Liver (tissue), 9 donors: ENCODE data around the gene ST6GALNAC5. TPM values are rescaled to one million over a fixed set of nuclear protein-coding genes. Genes with fewer than 3 reads are reported as not detected.

ENCODE experiments used
- DNase-seq: peaks from one replicate; pipeline ENCODE4 v3.0.0-alpha.2; 2017; ENCODE audit warnings: low spot score
- H3K27ac ChIP-seq, 2 donors: one replicate each; pipeline ENCODE4 v1.7.0; 2013; ENCODE audit warnings: inconsistent platforms in 2 of 2, low read length in 2 of 2, control low read depth in 1 of 2, low read depth in 1 of 2, mild to moderate bottlenecking in 1 of 2
- H3K27me3 ChIP-seq, 4 donors: one replicate each; pipeline versions ENCODE4 v1.6.1 to v1.7.0; 2013; ENCODE audit warnings: low read length in 3 of 4, inconsistent platforms in 1 of 4, mild to moderate bottlenecking in 1 of 4, moderate library complexity in 1 of 4; ENCODE audit not compliant: control insufficient read depth in 4 of 4, insufficient read depth in 4 of 4
- H3K36me3 ChIP-seq, 4 donors: one replicate each; pipeline versions ENCODE4 v1.6.1 to v1.7.0; 2013; ENCODE audit warnings: low read length in 3 of 4, mild to moderate bottlenecking in 3 of 4, low read depth in 1 of 4, moderate library complexity in 1 of 4; ENCODE audit not compliant: control insufficient read depth in 4 of 4, insufficient read depth in 3 of 4
- H3K4me1 ChIP-seq, 4 donors: one replicate each; pipeline versions ENCODE4 v1.6.1 to v1.7.0; 2013; ENCODE audit warnings: low read length in 3 of 4, mild to moderate bottlenecking in 3 of 4, moderate library complexity in 1 of 4; ENCODE audit not compliant: control insufficient read depth in 4 of 4, insufficient read depth in 4 of 4
- H3K4me3 ChIP-seq, 3 donors: one replicate each; pipeline versions ENCODE4 v1.6.1 to v1.7.0; 2013; ENCODE audit warnings: low read length in 3 of 3, control low read depth in 1 of 3, low read depth in 1 of 3, mild to moderate bottlenecking in 1 of 3
- H3K9ac ChIP-seq, 2 donors: one replicate each; pipeline ENCODE4 v1.7.0; 2013; ENCODE audit warnings: low read length in 2 of 2, mild to moderate bottlenecking in 2 of 2, moderate library complexity in 2 of 2, control low read depth in 1 of 2, low read depth in 1 of 2
- H3K9me3 ChIP-seq, 4 donors: one replicate each; pipeline versions ENCODE4 v1.6.1 to v1.7.0; 2013; ENCODE audit warnings: low read length in 3 of 4; ENCODE audit not compliant: control insufficient read depth in 4 of 4
- ATF3 ChIP-seq: IDR thresholded peaks from 2 replicates; pipeline ENCODE4 v1.6.1; 2016; ENCODE audit warnings: antibody characterized with exemption
- CTCF ChIP-seq: fragments of 150-350 bp; IDR thresholded peaks from 2 replicates; pipeline ENCODE4 v1.5.1; 2017; ENCODE audit warnings: improper control_type of control experiment, low read depth, low read length; ENCODE audit not compliant: missing input control
- EGR1 ChIP-seq, 2 donors: IDR thresholded peaks; 2 replicates each; pipeline ENCODE4 v1.6.1; 2016 to 2018; ENCODE audit warnings: antibody characterized with exemption in 2 of 2, low read depth in 2 of 2
- FOXA1 ChIP-seq: IDR thresholded peaks from 2 replicates; pipeline ENCODE4 v1.6.1; 2016; ENCODE audit warnings: antibody characterized with exemption
- FOXA2 ChIP-seq: IDR thresholded peaks from 2 replicates; pipeline ENCODE4 v1.6.1; 2016; ENCODE audit warnings: antibody characterized with exemption
- HNF4A ChIP-seq, 2 donors: conservative IDR thresholded peaks; 2 replicates each; pipeline ENCODE4 v1.6.1; 2016; ENCODE audit warnings: antibody characterized with exemption in 2 of 2, mild to moderate bottlenecking in 2 of 2
- HNF4G ChIP-seq: IDR thresholded peaks from 2 replicates; pipeline ENCODE4 v1.6.1; 2016; ENCODE audit warnings: antibody characterized with exemption
- JUND ChIP-seq, 2 donors: IDR thresholded peaks; 2 replicates each; pipeline ENCODE4 v1.6.1; 2016; ENCODE audit warnings: antibody characterized with exemption in 2 of 2
- MAX ChIP-seq: IDR thresholded peaks from 2 replicates; pipeline ENCODE4 v1.6.1; 2016; ENCODE audit warnings: antibody characterized with exemption
- NR2F2 ChIP-seq: IDR thresholded peaks from 2 replicates; pipeline ENCODE4 v1.6.1; 2016; ENCODE audit warnings: antibody characterized with exemption
- RAD21 ChIP-seq, 2 donors: IDR thresholded peaks; 2 replicates each; pipeline ENCODE4 v1.6.1; 2016; ENCODE audit warnings: antibody characterized with exemption in 2 of 2, mild to moderate bottlenecking in 2 of 2
- REST ChIP-seq: IDR thresholded peaks from 2 replicates; pipeline ENCODE4 v1.6.1; 2016; ENCODE audit warnings: antibody characterized with exemption, mild to moderate bottlenecking
- RXRA ChIP-seq, 2 donors: IDR thresholded peaks; 2 replicates each; pipeline ENCODE4 v1.6.1; 2017 to 2018; ENCODE audit warnings: antibody characterized with exemption in 2 of 2, mild to moderate bottlenecking in 1 of 2
- SP1 ChIP-seq: IDR thresholded peaks from 2 replicates; pipeline ENCODE4 v1.6.1; 2018; ENCODE audit warnings: antibody characterized with exemption, mild to moderate bottlenecking
- TAF1 ChIP-seq: conservative IDR thresholded peaks from 2 replicates; pipeline ENCODE4 v1.6.1; 2016; ENCODE audit warnings: antibody characterized with exemption, mild to moderate bottlenecking
- YY1 ChIP-seq: IDR thresholded peaks from 2 replicates; pipeline ENCODE4 v1.6.1; 2016; ENCODE audit warnings: antibody characterized with exemption, mild to moderate bottlenecking
- ZBTB33 ChIP-seq: IDR thresholded peaks from 2 replicates; pipeline ENCODE4 v1.6.1; 2016; ENCODE audit warnings: antibody characterized with exemption
- WGBS: extraction: QIAGEN DNeasy Blood & Tissue Kit; methylation state at CpG from one replicate; pipeline ENCODE4 v1.1.7; 2013; 5-methylcytosine and 5-hydroxymethylcytosine counted together
- polyA plus RNA-seq, 2 donors: library from polyadenylated mRNA; stranded (reverse) in 1 of 2; unstranded in 1 of 2; fragments of 200-250 nt in 1 of 2; fragments of >200 nt in 1 of 2; fragmentation: Nextera tagmentation in 1 of 2; extraction: Ambion mirVana in 1 of 2; gene quantifications; one replicate each; pipeline versions ENCODE4 v1.2.1 to v1.2.3, GENCODE V29; 2013 to 2015
- total RNA-seq, 2 donors: library from RNA; depleted of rRNA; stranded (reverse); fragments of >200 nt; gene quantifications; one replicate each; pipeline ENCODE4 v1.2.3, GENCODE V29; 2014
- donor health status: healthy.
- donor health status: healthy.
- donor health status: healthy.
- donor health status: healthy.
- donor health status: healthy.

ST6GALNAC5 gene
- total and polyA plus RNA-seq, 4 donors: 0.09 to 0.17 TPM; not detected in 2

GRCh38 chr1:77021732-77022131, 154.5 kb downstream of the ST6GALNAC5 start:
- WGBS: 79% methylated on average over 2 of the region's 2 CpGs
- Histone ChIP-seq H3K27me3 (no peaks in the 10 kb centered on the region), H3K27ac (no peak overlapping the region), H3K36me3 (no peaks in the 10 kb centered on the region), H3K9me3 (no peaks in the 10 kb centered on the region), H3K4me1 (no peaks in the 10 kb centered on the region), H3K4me3 (no peak overlapping the region), H3K9ac (no peak overlapping the region)
- no peak for TF ChIP-seq RAD21 (IDR thresholded peaks at IDR 0.05)
- no peak for TF ChIP-seq TAF1
- no peak for TF ChIP-seq MAX
- no peak for TF ChIP-seq ATF3
- TF ChIP-seq CTCF: no peak
- TF ChIP-seq ZBTB33: no peak
- no peak for TF ChIP-seq YY1
- TF ChIP-seq SP1: no peak
- no peak for TF ChIP-seq HNF4A (conservative IDR thresholded peaks at IDR 0.05)
- no peak for TF ChIP-seq REST
- no peak for TF ChIP-seq EGR1 (IDR thresholded peaks at IDR 0.05; ENCODE audit: low read depth in 2 of 2)
- TF ChIP-seq FOXA2: no peak
- TF ChIP-seq RXRA (IDR thresholded peaks at IDR 0.05): no peak
- no peak for TF ChIP-seq FOXA1
- TF ChIP-seq NR2F2: no peak
- TF ChIP-seq HNF4G: no peak
- DNase-seq: no peak

- Histone ChIP-seq H3K9me3 (peaks cover 0 to 2% (median 0%) of the 10 kb centered on the region in 4 donors), H3K36me3 (no peaks in the 10 kb centered on the region), H3K4me1 (no peaks in the 10 kb centered on the region), H3K27ac (no peak overlapping the region), H3K4me3 (no peak overlapping the region), H3K27me3 (peaks cover 0 to 3% (median 0%) of the 10 kb centered on the region in 4 donors), H3K9ac (no peak overlapping the region)
- TF ChIP-seq FOXA2: no peak
- TF ChIP-seq RXRA (IDR thresholded peaks at IDR 0.05): no peak
- TF ChIP-seq YY1: no peak
- TF ChIP-seq ZBTB33: no peak
- TF ChIP-seq JUND (IDR thresholded peaks at IDR 0.05): no peak
- TF ChIP-seq ATF3: no peak
- TF ChIP-seq RAD21 (IDR thresholded peaks at IDR 0.05): no peak
- no peak for DNase-seq
- WGBS: 73% methylated on average over 4 of the region's 4 CpGs
Measured at GRCh38 chr1:77024500-77024899, 157.2 kb downstream of the ST6GALNAC5 start.
